ENCODE results near the gene CMSS1. TPM values are rescaled to one million over a fixed set of nuclear protein-coding genes. Genes with fewer than 3 reads are reported as not detected.
"Not testable (repeated sequence)": the region's sequence is repeated elsewhere in the genome, so short reads cannot be mapped to it uniquely, and the experiment has no call there.

CMSS1 gene
- total RNA-seq, 1 experiment from 2014 or later, result 35.7 TPM

DNA sequence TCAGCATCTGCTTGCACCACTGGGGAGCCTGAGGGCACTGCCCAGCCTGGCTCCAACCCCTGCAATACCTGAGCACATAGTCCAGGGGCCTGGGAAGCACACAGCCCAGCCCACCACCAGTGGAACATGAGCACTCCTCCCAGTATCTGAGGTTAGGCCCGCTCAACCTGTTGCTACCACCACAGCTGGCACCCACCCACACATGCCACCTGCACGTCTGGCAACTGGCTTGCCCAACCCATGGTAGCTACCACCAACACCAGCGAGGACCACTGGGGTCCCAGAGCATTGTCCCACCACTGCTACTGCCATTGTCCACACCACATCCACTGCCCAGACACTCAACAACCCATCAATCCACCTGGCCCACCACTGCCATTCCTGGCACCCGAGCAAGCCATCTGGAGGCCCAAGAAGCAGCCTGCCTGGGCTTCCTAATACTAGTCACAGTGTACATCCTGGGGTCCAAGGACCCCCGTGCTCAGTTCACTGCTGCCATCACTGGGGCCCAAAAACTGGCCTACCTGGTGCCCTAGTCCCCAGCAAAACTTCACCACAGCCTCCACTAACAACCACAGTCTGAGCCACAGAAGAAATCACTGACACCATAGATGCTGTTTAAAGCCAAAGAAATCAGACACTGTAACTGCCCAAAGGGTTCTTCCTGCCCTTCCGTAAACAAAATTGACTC is 381.1 kb downstream of the CMSS1 start:
- no peak for DNase-seq (ENCODE audit: low spot score)
- in situ Hi-C loops (cut with HindIII; ENCODE audit: low sequenced_read_pairs), result no loop called here

DNA sequence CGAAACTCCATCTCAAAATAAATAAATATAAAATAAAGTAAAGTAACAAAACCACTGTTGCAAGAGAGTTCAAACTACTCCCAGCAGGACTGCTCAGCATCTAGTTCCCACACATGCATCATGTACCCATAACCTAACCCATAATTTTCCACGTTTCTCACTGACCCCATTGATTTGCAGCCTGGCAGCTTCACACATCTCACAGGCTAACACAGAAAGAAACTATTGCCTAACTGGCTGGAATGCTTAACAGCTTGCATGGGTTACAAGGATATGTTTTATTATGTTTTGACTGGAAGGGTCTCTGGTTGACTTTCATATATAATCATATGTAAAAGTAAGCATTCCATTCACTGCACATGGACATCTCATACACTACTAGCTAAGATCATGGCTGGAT is 387.5 kb downstream of the CMSS1 start:
- in situ Hi-C loops (cut with HindIII; ENCODE audit: low sequenced_read_pairs), result no loop called here
- DNase-seq (ENCODE audit: low spot score), result no peak

DNA sequence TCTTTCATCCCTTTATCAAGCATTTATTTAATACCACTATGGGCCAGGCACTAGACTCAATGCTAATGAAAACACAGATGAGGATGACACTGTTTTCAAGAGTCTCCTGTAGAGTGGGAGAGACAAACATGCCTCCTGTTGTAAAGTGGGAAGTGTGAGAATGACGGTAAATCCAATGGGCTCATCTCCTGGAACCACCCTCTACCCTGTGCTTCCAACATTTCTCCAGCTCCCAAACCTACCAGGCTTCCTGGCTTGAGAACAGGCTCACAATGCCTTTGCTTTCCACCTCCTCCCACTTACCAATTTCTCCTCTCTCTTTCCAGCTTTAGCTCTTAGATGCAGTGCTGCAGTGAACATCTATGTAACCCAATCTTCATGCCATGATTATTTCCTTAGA is 389.0 kb downstream of the CMSS1 start:
- DNase-seq (ENCODE audit: low spot score), result no peak
- in situ Hi-C loops (cut with HindIII; ENCODE audit: low sequenced_read_pairs), result no loop called here

DNA sequence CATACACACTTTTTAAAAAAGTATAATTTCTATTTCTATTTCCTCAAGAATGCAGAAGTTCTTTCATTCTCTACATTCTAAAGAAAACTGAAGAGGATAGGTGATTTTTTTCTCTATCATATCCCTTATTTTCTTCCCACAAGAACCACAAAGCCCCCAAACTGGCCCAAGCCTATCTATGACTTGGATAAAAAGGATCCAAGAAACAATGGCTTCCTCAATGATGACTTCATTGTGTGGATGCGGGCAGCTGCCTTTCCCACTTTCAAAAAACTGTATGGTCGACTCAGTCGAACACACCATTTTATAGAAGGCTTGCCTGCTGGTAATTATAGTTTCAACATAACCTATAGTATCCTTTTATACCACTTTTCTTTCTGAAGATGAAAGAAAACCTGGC is 390.2 kb downstream of the CMSS1 start:
- DNase-seq (ENCODE audit: low spot score), result no peak
- in situ Hi-C loops (cut with HindIII; ENCODE audit: low sequenced_read_pairs), result no loop called here

- no peak for DNase-seq (ENCODE audit: low spot score)
- in situ Hi-C loops (cut with HindIII; ENCODE audit: low sequenced_read_pairs), result no loop called here
Observed at GRCh38 chr3:100209169-100209568, 391.5 kb downstream of the CMSS1 start.

DNA sequence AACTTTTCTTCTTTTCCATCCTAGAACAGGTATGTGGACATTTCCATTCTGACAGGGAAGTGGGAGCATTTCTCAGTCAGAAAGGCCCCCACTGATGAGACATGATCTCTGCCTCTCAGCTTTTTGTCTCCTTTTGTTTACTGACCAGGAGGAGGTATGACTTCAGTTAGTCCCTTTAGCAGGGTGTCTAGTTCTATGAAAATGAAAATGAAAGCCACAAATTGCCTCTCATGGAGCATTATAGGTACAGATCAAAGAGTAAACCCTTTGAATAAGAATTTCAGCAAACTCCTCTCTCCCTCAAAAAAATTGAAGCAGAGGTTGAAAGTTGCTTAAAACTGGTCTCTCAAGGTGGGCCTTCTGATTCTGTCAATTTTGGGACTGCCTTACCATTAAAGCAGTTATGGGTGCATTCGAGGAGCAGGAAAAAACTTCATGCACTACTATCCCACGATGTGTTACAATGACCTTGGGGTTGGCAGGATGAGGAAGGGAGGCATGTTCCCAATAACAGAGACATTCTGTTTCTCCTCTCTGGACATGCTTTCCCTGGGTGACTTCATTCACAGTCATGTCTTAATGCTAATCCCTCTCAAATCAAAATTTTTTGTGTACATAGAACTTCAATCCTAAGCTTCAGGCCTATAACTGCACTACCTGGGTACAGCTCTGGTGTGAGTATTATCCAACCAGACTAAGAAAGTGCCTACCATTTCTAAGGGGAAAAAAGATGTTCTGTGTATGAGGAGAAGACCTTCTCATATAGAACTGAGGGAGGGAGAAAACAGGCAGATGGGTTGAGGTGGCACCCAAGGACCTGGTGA is 392.5 kb downstream of the CMSS1 start:
- in situ Hi-C loops (cut with HindIII; ENCODE audit: low sequenced_read_pairs), result no loop called here
- DNase-seq (ENCODE audit: low spot score), result no peak

DNA sequence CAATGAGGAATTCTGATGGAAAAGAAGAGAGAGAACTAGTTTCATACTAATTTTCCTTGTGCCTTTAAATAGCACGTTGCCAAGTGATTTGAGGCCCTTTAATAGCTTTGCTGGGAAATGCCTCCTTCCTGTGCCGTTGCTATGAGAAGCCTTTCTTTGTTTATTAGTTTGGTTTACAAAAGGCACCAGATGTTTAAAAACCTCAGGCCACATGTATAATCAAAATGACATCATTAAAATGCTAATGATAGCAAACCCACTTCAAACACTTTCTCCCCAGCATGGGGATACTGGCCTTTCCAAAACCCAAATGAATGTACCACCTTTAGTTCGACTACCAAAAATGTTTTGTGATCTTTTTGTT is 393.1 kb downstream of the CMSS1 start:
- no peak for DNase-seq (ENCODE audit: low spot score)
- in situ Hi-C loops (cut with HindIII; ENCODE audit: low sequenced_read_pairs), result no loop called here

- DNase-seq (ENCODE audit: low spot score), result no peak
- in situ Hi-C loops (cut with HindIII; ENCODE audit: low sequenced_read_pairs), result no loop called here
Observed at GRCh38 chr3:100213891-100214573, 396.4 kb downstream of the CMSS1 start.

DNA sequence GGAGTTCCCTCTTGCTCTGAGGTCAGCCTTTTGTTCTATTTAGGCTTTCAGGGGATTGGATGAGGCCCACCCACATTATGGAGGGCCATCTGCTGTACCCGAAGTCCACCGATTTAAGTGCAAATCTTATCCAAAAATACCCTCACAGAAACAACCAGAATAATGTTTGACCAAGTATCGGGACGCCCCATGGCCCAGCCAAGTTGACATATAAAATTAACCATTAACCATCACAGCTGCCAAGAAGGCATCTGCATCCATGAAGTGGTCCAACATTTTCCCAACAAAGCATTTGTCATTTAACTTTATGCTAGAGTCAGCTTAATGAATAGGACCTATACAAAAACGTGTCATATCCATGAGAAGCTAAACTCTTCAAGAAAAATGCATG is 396.9 kb downstream of the CMSS1 start:
- in situ Hi-C loops (cut with HindIII; ENCODE audit: low sequenced_read_pairs), result no loop called here
- no peak for DNase-seq (ENCODE audit: low spot score)

DNA sequence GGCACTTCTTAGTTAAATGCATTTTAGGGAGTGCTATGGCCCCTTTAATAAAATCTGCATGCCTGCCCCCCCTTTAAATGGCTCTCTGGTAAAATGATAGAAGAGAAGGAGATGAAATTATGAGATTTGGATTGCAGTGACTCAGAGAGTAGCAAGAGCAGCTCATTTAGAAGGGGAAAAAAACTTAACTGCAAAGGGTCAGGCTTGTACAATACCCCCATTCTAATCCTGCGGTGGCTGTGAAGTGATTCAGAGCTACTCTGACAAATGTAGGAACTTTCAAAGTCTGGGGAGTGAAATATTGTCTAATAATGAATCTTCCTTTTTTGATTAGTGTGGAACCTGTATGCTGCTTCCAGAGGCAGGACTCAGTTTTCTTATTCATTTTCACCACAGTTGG is 399.1 kb downstream of the CMSS1 start:
- in situ Hi-C loops (cut with HindIII; ENCODE audit: low sequenced_read_pairs), result no loop called here
- DNase-seq (ENCODE audit: low spot score), result no peak

GRCh38 chr3:100221159-100221558 is 403.5 kb downstream of the CMSS1 start:
- in situ Hi-C loops (cut with HindIII; ENCODE audit: low sequenced_read_pairs), result no loop called here
- no peak for DNase-seq (ENCODE audit: low spot score)

DNA sequence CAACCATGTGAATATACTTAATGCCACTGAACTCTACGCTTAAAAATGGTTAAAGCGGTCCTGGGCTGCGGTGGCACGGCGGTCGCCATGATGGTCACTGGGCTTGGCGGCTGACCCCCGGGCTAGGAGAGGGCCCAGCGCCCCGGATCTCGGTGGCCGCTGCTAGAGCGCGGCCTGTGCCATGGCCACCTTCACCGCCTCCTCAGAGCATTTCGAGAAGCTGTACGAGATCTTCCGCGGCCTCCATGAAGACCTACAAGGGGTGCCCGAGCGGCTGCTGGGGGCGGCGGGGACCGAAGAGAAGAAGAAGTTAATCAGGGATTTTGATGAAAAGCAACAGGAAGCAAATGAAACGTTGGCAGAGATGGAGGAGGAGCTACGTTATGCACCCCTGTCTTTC is 407.5 kb downstream of the CMSS1 start:
- in situ Hi-C loops (cut with HindIII; ENCODE audit: low sequenced_read_pairs), result no loop called here
- no peak for DNase-seq (ENCODE audit: low spot score)

GRCh38 chr3:100225883-100226282 is 408.2 kb downstream of the CMSS1 start:
- in situ Hi-C loops (cut with HindIII; ENCODE audit: low sequenced_read_pairs), result no loop called here
- no peak for DNase-seq (ENCODE audit: low spot score)

DNA sequence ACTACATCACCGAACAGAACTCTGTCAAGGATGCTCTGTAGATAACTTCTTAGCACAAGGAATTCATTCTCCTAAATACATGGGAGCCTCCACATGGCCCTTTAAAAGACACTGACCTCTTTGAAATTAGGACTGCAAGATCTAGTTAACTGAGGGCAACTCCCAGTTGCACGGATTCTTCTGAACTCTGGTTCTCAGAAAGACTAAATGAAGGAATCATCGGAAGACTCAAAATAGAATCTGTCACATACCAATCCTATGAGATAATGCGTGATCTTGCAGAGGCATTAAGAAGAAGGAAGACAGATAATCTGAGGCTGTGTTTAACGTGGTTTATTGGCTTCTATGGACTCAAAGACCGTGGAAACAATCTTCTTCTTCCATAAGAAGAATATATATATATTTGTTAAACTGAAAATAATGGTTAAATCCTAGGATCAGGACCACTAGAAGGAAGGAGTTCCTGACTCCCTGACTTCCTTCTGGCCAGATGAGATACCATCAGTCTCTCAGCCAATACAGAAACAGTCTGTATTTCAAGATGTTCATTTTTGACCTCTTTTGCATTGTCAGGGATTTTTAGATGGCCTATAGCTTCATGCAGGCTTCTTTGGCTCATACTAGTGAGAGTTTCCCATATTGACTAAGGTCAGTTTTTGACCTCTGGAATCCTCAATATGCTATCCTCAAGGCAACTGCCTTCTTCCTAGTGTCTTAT is 409.2 kb downstream of the CMSS1 start:
- no peak for DNase-seq (ENCODE audit: low spot score)
- in situ Hi-C loops (cut with HindIII; ENCODE audit: low sequenced_read_pairs), result no loop called here

- in situ Hi-C loops (cut with HindIII; ENCODE audit: low sequenced_read_pairs), result no loop called here
- no peak for DNase-seq (ENCODE audit: low spot score)
Observed at GRCh38 chr3:100227511-100227921, 409.9 kb downstream of the CMSS1 start.

DNA sequence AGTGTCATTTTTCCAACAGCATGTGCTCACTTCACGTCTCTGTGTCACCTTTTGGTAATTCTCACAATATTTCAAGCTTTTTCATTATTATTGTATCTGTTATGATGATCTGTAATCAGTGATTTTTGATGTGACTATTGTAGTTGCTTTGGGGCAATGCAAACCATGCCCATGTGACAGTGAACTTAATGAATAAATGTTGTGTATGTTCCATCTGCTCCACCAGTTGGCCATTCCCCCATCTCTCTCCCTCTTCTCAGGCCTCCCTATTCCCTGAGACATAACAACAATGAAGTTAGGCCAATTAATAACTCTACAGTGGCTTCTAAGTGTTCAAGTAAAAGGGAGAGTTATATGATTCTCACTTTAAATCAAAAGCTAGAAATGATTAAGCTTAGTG is 410.6 kb downstream of the CMSS1 start:
- no peak for DNase-seq (ENCODE audit: low spot score)
- in situ Hi-C loops (cut with HindIII; ENCODE audit: low sequenced_read_pairs), result no loop called here

GRCh38 chr3:100229188-100229587 is 411.5 kb downstream of the CMSS1 start:
- DNase-seq (ENCODE audit: low spot score); in situ Hi-C loops (cut with HindIII; ENCODE audit: low sequenced_read_pairs): not testable (repeated sequence)

GRCh38 chr3:100230710-100231109 is 413.0 kb downstream of the CMSS1 start:
- DNase-seq (ENCODE audit: low spot score), result no peak
- in situ Hi-C loops (cut with HindIII; ENCODE audit: low sequenced_read_pairs), result no loop called here
